ENCODE data around the gene SLC39A3. TPM values are rescaled to one million over a fixed set of nuclear protein-coding genes. Genes with fewer than 3 reads are reported as not detected.

The SLC39A3 gene
- total RNA-seq, 1 experiment from 2014 or later: 32.4 TPM

- H3K36me3 Mint-ChIP-seq (ENCODE audit: insufficient read depth in 1 of 3, low read depth in 3 of 3): no peaks in the 10 kb centered on the region
These were observed 16.1 kb downstream of the SLC39A3 start for GRCh38 chr19:2723747-2724146.

More at GRCh38 chr19:2723747-2724146, 16.1 kb downstream of the SLC39A3 start:
- no peak overlapping the region for H2AFZ ChIP-seq (ENCODE audit: low read length)
- H3K4ac ChIP-seq (ENCODE audit: low read depth, low read length): no peak overlapping the region
- no peaks in the 10 kb centered on the region for H3K79me2 ChIP-seq (ENCODE audit: insufficient read depth, low read length)
- H4K20me1 ChIP-seq (ENCODE audit: control insufficient read depth, insufficient read depth, insufficient read length): peaks cover 3% of the 10 kb centered on the region
- no peaks in the 10 kb centered on the region for H3K79me1 ChIP-seq (ENCODE audit: insufficient read depth, low read depth, low read length, poor library complexity, severe bottlenecking)
- no peaks in the 10 kb centered on the region; the same call in 1 of the 2 replicates for H3K4me1 ChIP-seq (ENCODE audit: insufficient read depth, low read length)
- H3K4me1 Mint-ChIP-seq: peaks cover 9 to 25% of the 10 kb centered on the region in 2 experiments
- no peaks in the 10 kb centered on the region for H3K9me3 Mint-ChIP-seq
- no peak overlapping the region for H2BK20ac ChIP-seq (ENCODE audit: low read depth, low read length, poor library complexity, severe bottlenecking)
- H3K27me3 Mint-ChIP-seq (ENCODE audit: low read depth): peaks cover 55% of the 10 kb centered on the region
- no CpG with 5 or more reads among the region's 14 CpGs for WGBS (ENCODE audit: extremely low coverage, insufficient read length, low lambda C conversion rate)
- no peak overlapping the region for H3K4me3 Mint-ChIP-seq
- no peak overlapping the region for H3K27ac Mint-ChIP-seq
- no peak overlapping the region for H3K14ac ChIP-seq (ENCODE audit: insufficient read depth, low read length)
- no peak overlapping the region for H3K9ac ChIP-seq (ENCODE audit: extremely low read depth, insufficient read length, low read length)
- H4K91ac ChIP-seq (ENCODE audit: insufficient read length, low read depth, low read length): no peak overlapping the region
- H2BK12ac ChIP-seq (ENCODE audit: insufficient read length, low read depth, low read length): no peak overlapping the region
- no peak overlapping the region for H3K23ac ChIP-seq (ENCODE audit: insufficient read length, low read depth, low read length)
- TF ChIP-seq, protein P1, sequence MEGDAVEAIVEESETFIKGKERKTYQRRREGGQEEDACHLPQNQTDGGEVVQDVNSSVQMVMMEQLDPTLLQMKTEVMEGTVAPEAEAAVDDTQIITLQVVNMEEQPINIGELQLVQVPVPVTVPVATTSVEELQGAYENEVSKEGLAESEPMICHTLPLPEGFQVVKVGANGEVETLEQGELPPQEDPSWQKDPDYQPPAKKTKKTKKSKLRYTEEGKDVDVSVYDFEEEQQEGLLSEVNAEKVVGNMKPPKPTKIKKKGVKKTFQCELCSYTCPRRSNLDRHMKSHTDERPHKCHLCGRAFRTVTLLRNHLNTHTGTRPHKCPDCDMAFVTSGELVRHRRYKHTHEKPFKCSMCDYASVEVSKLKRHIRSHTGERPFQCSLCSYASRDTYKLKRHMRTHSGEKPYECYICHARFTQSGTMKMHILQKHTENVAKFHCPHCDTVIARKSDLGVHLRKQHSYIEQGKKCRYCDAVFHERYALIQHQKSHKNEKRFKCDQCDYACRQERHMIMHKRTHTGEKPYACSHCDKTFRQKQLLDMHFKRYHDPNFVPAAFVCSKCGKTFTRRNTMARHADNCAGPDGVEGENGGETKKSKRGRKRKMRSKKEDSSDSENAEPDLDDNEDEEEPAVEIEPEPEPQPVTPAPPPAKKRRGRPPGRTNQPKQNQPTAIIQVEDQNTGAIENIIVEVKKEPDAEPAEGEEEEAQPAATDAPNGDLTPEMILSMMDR (conservative IDR thresholded peaks at IDR 0.05): no peak
- H2BK15ac ChIP-seq (ENCODE audit: low read depth, low read length): no peak overlapping the region
- H3K4me2 ChIP-seq (ENCODE audit: insufficient read depth, insufficient read length, low read length): no peak overlapping the region
- H4K5ac ChIP-seq (ENCODE audit: insufficient read length, low read depth, low read length): no peak overlapping the region
- no peaks in the 10 kb centered on the region for H3K9me3 ChIP-seq (ENCODE audit: control insufficient read depth, low read depth, low read length)
- no peak overlapping the region for H3K18ac ChIP-seq (ENCODE audit: insufficient read length, low read depth, low read length)
- H3K27ac ChIP-seq (ENCODE audit: insufficient read length, low read depth, low read length): no peak overlapping the region
- no peak overlapping the region for H2AK5ac ChIP-seq (ENCODE audit: insufficient read length, low read length)
- DNase-seq: no peak
- H3K23me2 ChIP-seq (ENCODE audit: insufficient read length, low read depth, low read length, poor library complexity, severe bottlenecking): peaks cover 7% of the 10 kb centered on the region
- no peak overlapping the region for H3K56ac ChIP-seq (ENCODE audit: insufficient read length, low read depth, low read length)
- H2BK120ac ChIP-seq (ENCODE audit: low read depth, low read length, poor library complexity, severe bottlenecking): no peak overlapping the region
- H2BK5ac ChIP-seq (ENCODE audit: insufficient read length, low read length): no peak overlapping the region
- H3T11ph ChIP-seq (ENCODE audit: low read length): no peak overlapping the region
- no peak overlapping the region for H4K8ac ChIP-seq (replicated peaks; ENCODE audit: insufficient read length, low read depth, low read length)
- no peaks in the 10 kb centered on the region for H3K27me3 ChIP-seq (ENCODE audit: insufficient read depth, low read length)
